ENCODE measurements around the gene SORBS1.
A peak's percentile ranks its signal among the peaks of the same experiment; 100 is the strongest.

The SORBS1 gene

DNA sequence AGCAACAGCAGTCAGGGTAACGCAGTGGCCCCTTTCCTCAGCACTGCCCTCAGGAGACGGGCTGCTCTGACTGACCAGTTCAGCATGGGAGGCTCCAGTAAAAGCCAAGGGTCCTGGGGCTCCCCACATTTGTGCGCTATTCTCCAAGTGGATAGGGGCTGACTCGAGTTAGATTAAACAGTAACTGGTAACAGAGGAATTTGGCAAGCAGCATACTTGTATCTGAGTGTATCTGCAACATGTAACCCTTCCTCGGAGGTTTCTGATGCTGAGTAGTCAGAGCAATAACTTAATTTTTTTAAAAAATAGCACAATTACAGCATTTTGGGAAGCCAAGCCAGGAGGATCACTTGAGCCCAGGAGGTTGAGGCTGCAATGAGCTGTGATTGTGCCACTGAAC is 22.8 kb downstream of the SORBS1 start:
- DNase-seq: no peak

DNA sequence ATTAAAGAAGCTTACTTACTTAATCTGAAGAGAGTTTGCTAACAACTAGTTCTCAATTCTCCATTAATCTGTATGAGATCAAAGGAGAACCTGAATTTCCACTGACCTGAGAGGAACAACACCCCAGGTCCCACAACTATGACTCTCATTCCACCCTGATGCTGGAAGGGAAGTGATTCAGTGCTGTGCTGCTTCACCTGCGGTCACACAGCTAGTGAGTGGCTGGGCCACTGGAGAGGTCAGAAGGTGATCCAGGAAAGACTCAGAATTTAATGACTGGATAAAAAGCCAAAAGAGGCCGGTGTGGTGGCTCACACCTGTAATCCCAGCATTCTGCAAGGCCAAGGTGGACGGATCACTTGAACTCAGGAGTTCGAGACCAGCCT is 23.6 kb downstream of the SORBS1 start:
- DNase-seq: no peak

DNA sequence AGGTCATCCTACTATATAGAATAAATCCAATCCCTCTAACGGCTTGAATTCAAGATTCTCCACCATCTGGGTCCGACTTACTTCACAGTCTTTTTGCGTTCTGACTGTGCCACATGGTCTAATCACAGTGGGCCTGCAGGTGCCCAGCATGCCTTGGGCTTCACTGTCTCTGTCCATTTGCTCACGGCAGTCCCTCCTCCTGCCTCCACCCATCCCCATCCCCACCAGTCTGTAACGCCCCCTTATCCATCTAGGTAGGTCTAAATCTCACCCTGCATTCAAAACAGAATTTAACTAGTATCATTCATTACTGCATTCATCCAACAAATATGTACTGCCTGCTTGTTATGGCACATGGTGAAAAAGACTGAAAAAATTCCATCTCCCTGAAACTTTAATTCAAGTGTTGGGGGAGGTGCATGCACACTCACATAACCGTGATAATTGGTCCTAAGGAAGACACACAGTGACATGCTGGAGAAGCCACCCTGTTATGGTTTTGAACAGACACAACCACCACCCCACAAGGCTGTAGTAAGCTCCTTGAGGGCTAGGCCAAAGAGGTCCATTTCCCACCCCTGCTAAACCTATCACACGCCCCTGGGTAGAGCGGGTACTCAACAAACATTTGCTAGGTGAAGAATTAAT is 24.2 kb downstream of the SORBS1 start:
- DNase-seq: no peak

DNA sequence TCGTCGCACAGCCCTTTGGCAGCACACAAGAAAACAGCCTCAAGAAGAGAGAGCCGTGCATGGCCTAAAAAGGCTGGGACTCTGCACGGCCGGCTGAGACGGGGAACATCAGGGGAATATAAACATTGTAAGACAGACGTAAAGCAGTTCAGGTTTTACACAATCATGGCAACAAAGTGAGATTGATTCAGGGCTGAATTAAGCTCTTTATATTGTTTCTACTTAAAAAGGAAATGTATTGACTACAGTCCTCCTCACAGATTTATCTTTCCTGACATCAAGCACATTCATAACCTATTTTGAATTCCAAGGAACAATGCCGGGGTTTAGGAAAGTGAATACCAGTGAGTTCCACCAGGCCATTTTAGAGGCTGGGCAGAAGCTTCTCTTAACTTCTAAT is 25.2 kb downstream of the SORBS1 start:
- no peak for DNase-seq

DNA sequence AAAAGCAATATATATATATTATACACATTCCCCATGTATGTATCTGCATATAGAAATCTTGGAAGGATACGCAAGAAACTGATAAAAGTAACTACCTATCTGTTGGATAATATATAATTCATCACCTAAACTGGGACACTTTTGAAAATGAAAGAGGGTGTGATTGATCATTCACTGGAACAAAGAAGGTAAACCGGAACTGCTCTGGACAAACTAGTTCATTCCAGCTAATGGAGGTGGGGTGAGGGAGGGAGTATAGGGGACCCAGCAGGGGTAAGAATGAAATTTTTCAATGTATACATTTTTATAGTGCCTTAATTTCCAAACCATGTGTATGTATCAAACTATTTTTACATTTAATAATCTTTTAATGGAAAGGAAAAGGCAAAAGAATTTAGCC is 25.6 kb downstream of the SORBS1 start:
- no peak for DNase-seq

DNA sequence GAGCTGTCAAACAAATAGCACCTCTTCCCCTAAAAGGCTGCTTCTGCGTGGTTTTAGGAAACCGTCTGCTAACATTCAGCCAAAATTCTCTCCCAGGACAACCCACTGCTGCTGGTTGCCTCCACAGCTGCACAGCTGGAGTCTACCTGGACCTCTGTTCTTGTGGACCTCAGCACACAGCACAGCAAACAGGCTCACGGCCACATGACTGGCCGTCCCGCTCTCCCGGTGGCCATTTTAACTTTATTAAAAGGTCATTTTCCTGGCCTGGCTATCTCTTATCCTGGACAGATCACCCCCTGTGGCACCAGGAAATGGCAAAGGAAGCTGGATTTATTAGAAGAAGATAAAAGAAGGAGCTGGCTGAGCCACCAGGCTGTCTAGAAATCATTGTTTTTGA is 27.6 kb downstream of the SORBS1 start:
- DNase-seq: no peak

DNA sequence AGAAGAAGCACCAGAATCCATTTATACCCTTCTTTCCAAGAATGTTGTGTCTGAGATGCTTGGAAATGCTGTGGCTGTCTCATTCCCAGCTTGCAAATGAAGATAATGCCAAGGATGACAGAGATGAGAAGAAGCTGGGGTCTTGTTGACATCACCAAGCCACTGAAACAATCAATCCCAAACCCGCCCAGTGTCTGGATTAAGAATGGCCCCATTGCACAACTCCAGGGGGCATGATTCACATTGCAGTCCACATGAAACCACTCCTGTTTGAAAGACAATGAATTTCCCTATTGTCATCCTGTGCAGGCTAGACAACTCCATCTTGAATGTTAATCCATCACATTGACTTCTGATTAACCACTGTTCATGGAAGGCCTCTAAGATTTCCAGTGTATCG is 28.6 kb downstream of the SORBS1 start:
- DNase-seq: no peak

DNA sequence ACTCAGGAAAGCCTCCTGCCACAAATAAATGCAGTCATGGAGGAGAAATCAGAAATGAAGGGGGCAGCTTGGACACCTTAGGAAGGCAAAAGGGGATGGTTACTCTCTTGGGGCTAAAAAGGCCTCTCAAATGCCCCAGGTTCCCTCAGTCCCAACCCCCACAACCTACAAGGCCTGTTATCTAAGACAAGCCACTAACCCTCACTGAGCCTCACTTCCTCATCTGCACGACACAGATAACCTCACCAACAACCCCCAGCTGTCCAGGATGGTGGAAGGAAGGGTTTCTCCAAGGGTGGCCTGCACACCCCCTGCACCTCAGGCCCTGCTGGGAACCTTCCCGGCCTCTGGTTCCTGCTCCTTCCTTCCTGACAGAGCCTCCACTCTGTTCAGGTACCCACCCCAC is 29.2 kb downstream of the SORBS1 start:
- DNase-seq: no peak

DNA sequence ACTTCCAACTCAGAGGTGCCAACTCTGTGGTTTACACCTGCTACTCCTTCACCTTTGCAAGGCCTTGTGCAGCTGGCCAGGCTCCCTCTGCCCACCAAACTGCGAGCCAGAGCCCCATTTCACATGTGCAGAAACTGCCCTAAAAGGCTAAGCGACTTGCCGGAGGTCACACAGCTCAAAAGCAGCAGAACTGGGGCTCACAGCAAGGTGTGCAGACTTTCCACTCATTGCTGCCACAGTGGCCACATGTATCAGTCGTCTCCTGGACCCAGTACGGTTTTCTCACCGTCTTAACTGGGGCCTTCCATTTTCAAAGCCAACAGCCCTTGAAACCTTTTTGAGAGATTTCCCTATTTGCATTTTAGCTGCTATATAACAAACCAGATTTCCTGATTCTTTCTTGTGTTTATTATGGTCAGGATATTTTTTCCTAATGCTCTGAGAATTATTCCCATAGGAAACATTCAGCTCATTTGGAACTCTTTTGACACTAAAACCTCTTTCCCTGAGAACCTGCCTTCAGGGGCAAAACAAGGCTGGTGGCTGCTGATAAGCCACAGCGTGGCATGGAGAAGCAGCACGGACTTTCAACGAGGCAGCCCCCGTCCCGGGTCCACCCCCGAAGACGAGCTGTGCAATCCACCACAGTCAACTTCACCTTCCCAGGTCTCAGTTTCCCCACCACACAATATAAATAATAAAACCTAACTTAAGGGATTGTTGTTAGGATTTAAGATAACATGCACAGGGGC is 29.9 kb downstream of the SORBS1 start:
- DNase-seq: no peak

DNA sequence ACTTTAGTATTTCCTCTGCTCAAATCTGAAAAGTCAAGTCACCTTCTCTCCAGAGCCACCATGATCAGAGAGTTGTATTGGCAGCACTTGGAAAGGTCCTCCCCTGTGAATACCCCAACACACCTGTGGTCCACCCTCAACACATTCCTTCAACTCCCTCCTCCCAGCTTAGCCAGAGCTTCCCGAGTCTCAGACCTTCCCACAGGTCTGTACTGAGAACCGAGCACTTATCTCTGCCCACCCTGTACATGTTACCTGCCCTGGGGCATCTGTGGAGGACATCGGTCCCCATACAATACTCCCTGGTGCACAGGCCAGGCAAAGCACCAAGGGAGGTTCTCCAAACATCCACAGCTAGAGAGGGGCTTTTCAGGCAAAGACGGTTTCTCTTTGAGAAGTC is 30.6 kb downstream of the SORBS1 start:
- DNase-seq: no peak

DNA sequence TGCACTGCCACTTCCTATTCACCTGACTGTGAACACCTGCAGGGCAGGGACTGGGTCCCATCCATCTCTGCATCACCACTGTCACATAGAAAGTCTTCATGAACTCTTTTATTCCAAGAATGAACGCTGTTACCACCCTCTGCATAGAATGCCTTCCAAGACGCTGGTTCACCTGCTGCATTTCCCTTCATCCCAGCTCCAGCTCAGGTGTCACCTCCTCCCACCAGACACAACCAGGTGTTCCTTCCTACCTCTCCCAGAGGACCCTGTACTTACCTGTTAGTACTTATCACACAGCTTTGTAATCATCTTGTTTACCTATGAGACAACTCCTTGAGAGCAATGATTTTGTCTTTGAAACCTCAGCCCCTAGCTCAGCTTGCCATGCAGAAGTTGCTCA is 31.1 kb downstream of the SORBS1 start:
- DNase-seq: no peak

DNA sequence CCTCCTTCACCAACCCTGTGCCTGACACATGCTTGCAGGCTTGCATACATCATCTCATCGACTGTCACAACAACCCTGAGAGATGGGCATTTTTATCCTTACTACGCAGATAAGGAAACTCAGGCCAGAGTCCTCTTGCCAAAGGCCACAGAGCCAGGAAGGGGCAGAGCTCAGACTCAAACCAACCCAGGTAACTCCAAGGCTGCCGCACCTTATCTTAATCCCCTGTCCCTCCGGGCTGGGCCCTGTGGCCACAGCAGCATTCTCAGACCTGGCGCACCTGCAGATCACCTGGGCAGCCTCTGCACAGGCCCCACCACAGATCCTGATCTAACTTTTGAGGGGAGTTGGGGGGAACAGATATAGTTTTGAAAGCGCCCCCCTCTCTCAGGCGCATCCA is 35.1 kb downstream of the SORBS1 start:
- DNase-seq: no peak

DNA sequence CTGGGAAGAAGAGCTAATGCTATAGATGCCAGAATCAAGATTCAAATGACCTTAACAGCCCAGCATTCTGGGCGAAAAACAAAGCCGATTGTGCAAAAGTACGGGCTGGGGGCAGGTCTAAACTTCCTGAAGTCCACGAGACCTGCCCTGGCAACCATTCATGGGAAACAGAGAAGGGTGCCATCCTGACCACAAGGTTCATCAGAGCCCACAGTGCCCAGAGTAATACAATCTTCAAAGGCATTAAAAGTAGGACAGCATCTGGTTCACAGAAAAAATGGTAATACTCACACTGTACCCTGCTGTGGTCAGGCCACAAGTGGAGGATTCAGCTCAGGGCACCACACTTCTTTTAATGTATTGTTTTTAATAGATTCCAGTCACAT is 36.1 kb downstream of the SORBS1 start:
- DNase-seq: no peak

DNA sequence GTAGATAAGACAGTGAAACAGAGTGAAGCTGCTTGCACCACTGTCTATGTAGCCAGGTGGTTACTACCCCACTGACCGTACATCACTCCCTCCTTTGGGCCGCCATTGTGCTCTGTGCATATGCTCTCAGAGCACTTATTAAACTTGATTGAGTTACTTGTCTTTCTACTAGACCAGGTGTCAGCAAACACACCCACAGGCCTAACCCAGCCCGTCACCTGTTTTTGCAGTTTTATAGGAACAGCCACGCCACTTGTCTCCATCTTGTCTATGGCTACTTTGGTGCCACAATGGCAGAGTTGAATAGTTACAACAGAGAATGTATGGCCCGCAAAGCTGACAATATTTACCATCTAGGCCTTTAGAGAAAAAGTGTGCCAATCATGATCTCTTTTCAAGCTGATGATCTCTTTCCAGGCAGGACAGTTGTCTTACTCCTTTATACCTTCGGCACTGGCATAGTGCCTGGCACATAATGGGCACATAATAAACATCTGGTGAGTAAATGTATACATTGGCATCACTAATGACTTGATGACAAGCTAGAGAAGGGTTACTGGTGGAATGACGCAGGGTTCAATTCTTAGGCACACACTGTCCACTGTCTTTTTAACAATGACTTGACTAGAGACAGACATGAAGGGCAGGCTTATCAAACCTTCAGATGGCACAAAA is 36.7 kb downstream of the SORBS1 start:
- DNase-seq: no peak

DNA sequence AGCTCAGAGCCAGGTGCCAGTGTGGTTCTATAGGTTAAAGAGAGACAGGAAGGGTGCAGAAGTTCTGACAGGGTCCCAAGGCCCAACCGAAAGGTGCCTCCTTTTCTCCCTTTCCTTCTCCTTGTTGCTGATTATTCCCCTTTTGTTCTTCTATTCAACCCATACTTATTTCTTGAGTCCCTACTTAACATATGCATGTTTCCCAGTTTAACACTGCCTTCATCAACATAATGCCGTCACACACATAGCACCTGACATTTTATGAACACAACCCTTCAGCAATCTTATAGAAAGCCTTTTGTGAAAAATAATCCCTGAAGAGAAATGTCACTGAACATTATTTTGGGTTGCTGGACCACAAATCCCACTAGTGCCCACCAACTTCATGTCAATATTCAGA is 39.1 kb downstream of the SORBS1 start:
- DNase-seq: no peak

DNA sequence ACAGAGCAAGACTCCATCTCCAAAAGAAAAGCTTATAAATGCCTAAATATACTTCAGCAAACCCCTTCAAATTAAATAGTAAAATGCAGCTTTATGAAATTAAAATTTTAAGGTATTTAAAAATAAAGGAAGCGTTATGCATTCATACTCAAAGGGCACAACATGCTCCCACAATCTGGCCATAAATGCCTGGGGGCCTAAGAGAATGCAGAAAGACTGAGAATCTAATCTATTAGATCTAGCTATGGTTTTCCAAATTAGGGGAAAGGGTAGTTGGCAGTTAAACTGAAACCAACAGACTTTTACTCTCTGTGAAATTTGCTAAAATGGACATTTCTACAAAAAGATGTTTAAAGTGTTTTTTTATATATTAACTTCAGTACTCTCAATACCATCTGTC is 40.6 kb downstream of the SORBS1 start:
- no peak for DNase-seq

DNA sequence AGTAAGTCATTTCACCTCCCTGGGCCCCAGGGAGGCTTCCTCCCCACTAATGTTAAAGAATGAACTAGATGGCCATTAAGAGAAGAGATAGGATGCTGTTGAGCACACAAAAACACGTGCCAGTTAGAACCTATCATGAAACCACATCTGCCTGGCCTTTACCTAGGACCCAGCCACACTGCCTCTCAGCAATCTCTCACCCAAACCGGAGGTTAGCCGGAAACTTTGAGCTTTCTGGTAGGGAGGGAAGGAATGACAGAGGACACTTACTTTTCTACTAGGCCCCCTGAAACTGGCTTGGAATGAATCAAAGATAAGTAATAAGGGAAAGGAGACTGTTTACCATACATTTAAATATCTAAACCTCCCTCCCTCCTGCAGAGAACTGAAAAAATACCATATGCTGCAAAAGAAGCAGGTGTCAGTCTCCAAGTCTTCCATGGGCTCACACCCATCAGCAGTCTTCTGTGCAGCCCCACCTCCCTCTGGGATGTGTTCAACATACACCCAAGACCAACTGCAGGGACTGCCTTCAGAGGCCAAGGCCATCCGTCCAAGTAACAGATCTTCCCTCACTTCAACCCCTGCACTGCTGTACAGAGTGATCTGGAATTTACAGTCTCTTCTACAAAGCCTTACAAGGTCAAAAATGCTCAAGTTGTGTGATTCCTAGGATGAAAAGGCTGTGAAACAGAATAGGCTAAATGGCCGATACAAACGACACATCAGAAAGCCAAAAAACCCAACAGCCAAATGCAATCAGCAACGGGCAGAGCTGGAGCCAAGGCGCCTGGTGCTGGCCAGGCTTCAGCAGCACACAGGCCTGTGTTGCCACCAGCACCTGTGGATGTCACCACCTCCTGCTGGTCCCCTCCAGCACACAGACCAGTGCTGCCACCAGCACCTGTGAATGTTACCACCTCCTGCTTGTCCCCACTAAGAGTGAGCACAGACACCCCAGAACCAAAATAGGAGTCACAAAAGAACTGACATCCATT is 42.4 kb downstream of the SORBS1 start:
- no peak for DNase-seq

DNA sequence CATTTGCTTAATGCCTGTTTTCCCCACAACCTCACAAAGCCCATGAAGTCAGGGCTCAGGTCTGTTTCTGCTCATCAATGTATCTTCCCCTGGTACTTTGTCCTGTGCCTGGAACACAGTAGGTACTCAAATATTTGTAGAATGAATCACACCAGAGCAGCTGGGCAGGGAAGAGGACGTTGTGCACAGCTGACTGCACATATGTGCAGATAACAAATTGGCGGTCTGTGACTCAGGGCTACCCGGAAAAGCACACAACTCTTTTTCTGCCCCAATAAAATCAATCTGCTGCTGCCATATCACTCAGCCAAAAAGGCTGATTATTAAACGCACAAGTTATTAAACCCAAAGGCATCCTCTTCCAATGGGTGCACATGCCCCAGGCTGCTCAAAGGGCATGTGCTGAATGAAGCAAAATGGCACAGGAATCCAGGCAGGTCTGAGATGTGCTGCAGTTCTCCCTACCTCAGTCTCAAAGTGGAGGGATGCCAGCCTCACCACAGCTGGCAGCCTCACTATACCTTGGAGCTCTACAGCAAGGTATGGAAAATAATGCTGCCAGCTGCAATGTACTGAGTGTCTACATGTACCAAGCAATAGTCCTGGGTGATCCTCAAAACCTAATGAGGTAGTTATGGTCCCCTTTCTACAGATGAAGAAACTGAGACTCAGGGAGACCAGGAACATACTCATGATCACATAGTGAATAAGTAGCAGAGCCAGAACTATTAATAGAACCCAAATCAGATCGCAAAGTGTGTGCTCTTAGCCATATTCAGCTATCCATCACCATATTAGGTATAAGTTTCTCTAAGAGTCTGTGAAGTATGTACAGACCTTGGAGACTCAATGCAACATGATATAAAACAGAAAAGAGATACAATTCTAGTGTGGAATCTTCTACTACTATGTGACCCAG is 43.4 kb downstream of the SORBS1 start:
- no peak for DNase-seq

DNA sequence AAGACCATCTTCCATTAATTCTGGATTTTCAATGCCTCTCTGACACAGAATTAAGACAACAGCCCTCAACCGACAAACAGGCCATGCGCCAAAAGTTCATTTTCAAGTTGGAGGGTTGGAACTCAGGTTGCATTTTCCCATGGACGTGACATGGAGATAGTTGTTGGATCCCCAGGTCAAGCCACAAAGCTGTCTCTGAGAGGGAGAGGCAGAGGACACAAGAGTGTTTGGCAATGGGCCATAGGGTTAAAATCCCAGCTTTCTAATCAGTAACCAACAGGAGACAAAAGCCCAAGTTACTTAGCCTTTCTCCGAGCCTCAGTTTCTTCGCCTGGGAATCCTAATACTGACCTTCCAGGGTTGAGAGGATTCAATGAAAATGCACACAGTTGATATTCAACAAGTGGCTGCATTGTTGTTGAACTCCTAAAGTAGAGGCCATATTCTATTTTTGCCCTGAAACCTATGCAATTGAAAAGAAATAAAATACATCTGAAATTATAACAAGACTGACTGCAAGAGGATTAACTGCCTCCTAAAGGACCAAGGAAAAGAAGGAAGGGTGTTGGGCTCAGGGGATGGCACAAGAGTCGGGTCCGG is 44.3 kb downstream of the SORBS1 start:
- no peak for DNase-seq

DNA sequence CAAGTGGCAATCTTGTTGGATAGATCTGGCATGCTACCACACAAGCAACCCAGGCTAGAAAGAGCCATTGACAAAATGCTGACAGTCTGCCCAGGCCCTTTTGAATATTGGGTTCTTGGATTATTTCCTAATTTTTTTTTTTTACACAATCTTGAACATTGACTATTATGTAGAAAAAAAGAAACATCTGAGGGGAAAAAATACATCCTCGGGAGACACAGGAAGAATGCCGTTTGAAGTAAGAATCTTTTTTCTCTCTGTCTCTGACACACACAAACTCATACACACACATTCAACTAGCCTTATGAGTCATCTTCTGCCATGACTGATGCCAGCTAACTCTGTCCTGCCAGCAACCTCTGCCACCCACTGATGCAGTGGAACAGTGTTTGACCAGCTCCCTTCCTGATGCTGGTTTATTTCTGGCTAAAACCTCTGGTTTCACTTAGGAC is 47.2 kb downstream of the SORBS1 start:
- DNase-seq: no peak

DNA sequence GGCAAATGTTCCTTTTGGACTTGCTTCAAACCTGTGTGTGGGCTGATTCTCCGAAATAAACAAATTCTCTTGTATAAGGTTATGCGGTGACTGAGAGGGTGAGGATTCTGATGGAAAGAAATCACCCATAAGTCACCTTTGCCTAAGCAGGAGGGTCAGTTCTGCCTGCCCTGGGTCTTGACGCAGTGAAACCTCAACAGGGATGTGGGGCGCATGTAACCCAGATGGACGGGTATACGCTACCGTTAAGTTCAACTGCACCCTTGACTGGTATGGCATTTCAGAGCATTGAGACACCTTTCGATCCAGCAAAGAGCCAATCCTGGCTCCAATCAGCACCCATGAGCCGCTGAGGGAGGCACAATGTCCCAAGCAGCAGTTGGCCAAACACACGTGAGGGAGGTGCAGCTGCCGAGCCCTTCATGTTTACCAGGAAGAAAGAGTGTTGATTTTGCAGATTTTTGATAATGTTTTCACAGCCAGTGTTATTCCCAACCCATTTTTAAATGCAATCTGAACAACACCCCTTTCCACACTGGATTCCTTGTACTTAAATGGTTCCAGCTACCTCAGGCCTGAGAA is 48.1 kb downstream of the SORBS1 start:
- DNase-seq: peak in 1 of 2 experiments; percentile 18
